Activated CD4-positive, CD25-positive, alpha-beta regulatory T cell treated with anti-CD3 and anti-CD28 coated beads, Interleukin-2, amount 50 U/mL, for 16 hours (primary cell): ENCODE results near the gene ZSCAN9.

Source experiments
- DNase-seq: peaks from one replicate; pipeline ENCODE4 v3.0.0-alpha.2; 2020; ENCODE audit warnings: low read depth, low spot score

The ZSCAN9 gene

DNA sequence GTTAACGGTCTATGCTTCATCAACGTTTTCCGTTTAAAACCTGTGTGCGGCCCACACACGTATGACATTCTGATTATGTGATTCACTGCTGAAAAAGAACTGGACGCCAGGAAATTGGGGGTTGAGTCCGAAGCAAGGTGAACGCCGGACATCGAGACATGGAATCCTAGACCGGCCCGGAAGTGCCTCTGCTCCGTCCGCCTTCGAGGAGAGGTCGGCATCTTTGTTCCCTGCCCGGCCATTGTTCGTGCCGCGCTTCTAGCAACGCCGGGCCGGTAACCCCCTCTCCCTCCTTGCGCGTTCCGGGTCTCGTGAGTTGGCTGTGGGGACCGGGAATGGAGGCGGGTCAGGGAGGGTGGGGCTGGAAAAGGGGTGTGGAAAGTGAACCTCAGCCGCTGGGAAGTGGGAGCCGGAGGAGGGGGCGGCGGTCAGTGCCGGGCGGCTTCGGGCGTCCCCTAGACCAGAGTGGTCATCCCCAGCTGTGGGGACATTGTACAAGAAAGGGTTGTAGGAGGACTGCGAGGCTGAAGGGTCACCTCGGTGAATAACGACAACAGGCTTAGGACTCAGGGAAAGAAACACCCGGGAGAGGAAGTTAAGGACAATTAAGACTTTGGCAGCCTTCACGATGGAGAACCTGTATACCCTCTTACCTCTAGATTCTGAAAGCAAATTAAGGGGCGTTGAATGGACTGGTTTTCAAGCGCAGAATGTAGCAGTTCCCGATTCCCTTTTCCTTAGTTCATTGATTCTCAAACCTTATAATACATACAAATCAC lies at the start of gene ZSCAN9:
Gene ZSCAN9 (plus strand): TSS at position 220 of the 779 bp plus-strand sequence. CDS start 1,810 bp downstream, outside the sequence.
- no peak for DNase-seq

DNA sequence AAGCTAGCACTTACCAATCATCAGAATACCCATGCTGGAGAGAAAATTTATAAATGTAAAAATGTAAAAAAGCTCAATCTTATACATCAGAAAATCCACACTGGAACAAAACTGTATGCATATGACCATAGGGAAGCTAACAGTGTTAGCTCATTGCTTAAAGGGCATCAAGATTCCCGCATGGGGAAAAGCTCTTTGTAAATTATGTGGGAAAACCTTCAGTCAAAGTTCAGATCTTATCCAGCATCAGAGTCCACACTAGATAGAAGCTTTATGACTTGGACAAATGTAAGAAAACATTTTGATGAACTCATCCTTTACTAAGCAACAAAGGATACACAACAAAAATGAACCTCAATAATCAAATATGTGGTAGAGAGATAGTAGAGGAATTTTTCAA lies 48.7 kb upstream of the ZSCAN9 start:
- no peak for DNase-seq

DNA sequence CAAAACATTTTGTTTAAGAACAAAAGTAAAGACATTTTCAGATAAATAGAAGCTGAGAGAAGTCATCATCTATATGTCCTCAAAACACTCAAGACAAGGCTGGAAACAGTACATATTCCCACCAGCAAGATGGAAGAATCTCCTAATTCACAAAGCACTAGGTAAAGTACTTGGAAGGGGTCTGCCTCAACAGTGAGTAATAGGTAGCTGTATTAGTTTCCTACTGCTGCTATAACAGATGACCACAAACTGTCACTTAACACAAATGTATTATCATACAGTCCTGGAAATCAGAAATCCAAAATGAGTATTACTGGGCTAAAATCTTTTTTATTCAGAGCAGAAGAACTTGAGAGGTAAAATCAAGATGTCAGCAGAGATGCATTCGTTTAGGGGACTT lies 42.8 kb upstream of the ZSCAN9 start:
- no peak for DNase-seq

DNA sequence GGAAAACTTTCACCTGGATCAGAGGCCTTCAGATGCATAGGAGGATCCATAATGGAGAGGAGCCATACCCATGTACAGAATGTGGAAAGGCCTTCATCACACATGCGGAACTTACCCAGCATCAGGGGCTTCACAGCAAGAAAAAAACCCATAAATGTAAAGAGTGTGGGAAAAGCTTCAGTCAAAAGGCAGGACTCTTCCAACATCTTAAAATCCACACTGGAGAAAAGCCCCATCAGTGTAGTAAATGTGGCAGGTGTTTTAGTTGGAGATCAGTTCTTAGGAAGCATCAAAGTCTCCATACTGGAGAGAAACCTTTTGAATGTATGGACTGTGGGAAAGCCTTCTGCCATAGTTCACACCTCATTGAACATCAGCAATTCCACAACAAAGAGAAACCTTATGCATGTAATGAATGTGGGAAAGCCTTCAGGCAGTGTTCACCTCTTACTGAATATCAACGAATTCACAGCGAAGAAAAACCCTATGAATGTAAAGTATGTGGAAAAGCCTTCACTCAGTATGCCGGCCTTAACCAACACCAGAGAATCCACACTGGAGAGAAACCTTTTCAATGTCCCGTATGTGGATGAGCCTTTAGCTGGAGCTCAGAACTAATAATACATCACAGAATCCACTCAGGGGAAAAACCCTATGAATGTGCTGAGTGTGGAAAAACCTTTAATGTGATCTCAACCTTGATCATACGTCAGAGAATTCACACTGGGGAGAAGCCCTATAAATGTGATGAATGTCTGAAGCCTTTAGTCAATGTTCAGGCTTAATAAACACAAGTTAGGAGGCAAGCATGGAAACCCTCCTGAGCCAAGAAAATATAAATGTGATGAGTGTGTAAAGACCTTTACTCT lies 36.7 kb upstream of the ZSCAN9 start:
- no peak for DNase-seq

DNA sequence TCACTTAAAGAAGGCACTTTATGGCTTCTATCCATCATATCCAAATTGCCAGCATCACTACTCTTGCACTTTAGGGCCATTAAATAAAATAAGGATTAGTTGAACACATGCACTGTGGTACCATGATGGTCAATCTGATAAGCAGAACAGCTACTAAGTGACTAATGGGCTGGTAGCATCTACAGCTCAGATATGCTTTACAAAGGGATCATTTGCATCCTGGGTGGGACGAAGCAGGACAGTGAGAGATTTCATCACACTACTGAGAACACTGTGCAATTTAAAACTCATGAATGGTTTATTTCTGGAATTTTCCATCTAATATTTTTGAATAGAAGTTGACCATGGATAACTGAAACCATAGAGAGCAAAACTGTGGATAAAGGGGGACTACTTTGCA lies 25.1 kb upstream of the ZSCAN9 start:
- DNase-seq: no peak

DNA sequence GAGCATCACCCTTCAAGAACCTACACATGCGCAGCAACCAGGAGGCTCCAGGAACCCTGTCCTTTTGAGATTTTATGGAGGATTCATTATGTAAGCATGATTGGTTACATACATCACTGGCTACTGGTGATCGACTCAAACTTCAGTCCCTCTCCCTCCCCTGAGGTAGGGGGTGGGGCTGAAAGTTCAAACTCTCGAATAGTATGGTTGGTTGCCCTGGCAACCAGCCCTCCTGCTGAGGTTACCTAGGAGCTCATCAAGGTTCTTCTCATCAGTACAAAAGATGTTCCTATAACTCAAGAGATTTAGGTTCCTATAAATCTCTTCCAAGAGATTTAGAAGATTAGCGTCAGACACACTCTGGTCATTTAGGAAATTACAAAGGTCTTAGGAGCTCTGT lies 21.9 kb upstream of the ZSCAN9 start:
- DNase-seq: no peak

DNA sequence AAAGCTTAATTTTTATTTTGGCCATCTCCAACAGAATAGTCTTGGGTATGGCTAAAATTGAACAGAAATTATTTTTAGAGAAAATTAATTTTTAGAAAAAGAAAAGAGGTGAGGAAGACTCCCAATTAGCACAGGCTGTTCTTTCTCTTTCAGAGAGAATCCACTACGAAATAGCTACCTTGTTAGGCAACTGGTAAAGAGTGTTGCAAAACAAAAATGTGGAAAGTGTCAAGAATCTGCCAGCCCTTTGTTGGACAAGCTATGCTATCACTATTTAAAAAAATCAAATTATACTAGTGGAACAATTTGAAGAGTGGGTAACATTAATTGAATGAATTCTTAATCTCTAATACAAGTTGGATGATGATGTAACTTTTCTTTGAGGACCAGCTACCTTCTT lies 19.2 kb upstream of the ZSCAN9 start:
- no peak for DNase-seq

DNA sequence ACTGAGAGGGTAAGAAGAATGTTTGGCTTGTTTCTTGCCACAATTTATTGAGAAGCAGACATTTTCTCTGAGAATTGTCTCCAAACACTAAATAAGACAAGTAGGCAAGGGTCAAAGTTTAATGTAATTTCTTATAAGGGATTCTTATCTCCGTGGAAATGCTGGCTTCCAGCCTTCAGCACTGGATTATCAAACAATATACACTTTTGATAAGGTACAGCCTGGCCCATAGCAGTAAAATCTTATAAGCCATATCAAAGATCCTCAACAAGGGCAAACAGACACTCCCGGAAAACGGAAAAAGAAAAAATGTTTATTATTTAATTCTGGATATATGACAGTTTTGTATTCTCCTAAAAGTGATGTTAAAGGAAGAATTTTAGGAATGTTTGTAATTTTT lies 18.5 kb upstream of the ZSCAN9 start:
- no peak for DNase-seq

DNA sequence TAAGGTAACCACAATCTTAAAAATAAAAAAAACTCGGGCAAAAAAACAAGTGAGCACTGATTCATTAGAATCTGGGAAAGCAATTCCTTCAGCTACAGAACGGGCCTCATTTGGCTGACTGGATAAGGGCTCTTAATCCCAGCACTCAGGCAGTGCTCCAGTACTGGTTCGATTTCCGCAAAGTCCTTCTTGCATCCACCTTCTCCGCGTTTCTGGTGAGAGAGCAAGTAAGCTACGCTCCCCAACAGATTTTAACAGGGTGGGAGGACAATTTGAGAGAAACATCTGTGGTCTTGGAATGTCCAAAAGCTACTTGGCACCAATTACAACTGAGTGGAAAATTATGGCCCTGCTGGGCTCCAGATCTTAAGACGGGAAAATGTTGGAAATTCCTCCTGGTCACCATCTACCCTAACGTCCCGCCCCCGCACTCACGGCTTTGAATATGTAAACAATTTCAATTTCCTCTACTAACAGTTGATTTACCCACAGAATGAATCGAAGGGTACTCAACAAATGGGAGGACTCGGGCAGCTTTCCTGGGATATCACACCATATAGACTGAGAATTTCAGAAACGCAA lies 18.1 kb upstream of the ZSCAN9 start:
- no peak for DNase-seq

DNA sequence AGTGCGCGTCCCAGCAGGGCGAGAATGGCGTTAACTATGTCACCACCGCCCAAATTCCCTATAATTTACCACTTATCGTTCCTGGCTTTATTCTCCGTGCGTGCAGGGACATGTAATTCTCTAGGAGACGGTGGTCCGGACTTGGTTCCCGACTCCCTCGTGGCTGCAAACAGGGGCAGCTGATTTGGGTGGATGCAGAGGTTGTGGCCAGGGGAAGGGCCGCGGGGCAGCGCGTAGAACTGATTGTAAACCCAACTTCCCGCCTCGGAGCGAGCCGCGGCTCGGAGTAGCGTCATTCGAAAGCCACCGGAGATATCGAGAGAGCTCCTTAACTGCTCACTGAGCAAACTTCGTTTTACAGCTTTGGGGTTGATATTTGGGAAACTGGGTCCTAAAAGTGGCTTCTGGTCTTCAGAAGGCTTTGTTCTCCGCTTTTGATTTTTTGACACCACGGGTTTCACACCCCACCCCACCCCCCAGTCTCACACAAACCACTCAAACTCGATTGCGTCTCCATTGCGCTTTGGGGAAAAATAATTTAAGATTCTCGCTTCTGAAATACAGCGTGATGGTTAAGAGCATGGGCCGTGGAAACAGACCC lies 17.5 kb upstream of the ZSCAN9 start:
- DNase-seq: no peak

DNA sequence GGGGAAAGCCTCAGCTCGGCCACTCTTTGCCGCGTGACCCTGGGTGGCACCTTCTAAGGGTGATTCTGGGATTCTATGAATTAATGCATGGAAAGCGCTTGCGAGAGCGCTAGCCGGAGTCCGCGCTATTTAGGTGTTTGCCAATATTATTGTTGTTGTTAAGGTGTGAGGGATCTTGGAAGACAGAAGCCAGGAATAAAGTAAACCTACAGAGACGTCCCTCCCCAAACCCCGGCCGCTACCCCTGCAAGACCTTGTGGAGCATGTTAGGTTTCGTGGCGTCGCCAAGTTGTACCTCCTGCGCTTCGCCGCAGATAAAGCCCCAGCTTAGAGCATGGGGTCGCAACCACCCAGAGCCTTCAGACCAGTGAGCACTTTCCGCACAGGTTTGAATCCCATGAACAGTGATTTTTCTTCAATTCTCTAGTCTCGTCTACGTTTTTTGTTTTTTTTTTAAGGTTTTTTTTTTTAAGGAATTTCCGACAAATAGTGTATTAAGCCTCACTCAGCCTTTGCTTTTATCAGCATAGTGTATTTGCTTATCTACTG lies 16.9 kb upstream of the ZSCAN9 start:
- DNase-seq: no peak

DNA sequence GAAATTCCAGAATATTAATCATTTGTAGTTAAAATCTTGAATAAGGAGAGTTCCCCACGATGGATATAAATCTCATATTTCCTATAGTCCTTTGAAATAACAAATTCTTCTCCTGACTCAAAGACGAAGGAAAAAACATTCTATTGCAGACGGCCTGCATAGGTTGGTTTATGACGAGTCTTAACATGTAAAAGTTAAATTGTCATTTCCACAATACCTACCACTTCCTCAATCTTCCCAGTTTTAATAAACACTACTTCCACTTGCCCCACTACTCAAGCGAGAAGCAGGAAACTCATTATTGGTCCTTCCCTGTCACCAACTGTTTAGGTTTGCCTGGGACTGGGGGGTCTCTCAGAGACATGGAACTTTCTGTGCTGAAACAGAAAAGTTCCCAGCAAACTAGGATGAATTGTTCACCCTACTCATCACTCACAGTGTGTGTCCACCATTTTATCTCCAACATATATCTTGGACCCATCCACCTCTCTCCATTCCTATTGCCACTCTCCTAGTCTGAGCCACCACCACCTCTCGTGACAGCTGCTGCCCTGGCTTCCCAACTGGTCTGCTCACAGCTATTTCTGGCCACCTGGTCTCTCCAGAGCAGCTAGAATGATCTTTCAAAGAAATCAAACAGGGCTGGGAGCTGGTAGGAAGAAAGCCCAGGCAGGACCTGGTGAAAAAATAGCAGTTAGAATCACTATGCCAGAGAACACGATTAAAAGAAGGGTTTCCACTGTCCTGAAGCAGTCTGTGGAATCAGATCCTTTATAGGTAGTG lies 15.1 kb upstream of the ZSCAN9 start:
- DNase-seq: no peak

DNA sequence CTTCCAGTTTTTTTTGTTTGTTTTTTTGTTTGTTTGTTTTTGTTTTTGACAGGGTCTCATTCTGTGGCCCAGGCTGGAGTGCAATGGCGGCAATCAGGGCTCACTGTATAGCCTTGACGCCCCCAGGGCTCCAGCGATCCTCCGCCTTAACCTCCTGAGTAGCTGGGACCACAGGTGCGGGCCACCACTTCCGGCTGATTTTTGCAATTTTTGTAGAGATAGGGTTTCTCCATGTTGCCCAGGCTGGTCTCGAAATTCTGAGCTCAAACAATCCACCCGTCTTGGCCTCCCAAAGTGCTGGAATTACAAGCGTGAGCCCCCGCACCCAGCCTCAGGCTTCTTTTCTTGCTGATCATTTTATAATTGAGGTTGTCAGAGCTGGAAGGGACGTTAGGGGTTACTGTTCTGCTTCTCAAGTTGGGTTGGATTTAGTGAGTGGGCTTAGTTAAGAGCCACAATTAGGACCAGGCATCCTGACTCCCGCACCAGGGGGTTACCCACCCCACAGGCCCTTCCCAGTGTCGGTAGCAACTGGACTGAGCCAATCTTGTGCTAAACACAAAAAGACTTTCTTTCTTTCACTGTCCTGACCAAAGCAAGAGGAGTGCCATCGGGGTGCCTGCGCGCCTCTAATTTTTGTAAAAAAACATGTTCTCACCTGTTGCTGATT lies 13.1 kb upstream of the ZSCAN9 start:
- no peak for DNase-seq

DNA sequence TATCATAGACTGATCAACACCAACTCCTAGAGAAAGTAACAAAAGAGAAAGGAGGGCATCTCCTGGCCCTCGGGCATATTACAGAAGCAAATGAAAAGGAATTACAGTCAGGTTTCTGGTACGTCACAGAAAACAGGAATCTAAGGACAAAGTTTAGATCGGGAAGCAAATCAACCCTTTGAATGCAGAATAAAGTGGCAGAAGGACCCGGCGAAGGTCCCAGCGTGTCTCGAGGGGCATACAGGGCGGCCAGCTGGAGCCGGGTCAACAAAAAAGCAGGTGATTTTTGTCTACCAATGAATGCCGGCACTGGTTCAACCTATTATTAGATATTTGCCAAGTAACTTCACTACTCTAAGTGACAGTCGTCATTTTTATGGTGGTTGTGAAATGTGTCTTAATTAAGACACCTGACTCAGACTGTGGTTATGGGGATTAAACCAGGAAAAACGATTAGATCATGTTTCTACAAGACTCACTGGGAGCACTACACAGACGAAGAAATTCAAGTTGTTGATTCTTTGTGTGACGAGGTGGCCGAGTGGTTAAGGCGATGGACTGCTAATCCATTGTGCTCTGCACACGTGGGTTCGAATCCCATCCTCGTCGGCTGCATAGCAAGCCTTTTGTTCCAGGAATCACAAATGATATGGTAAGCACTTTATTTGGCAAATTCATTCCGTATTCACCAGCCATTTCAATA lies 12.4 kb upstream of the ZSCAN9 start:
- DNase-seq: no peak

DNA sequence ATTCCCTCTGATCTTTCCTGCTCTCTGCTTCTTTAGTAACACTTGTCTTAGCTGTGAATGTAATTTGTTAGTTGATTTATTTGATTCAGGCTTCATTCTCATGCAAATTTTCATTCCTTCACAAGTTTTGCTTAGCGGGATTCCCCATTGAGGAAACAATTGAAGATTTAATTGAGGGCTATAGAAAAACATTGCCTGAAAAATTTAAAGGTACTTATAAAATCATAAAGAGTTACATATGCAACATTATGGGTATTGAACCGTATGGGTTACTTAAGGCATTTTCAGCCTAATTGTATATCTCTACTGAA lies 11.9 kb upstream of the ZSCAN9 start:
- no peak for DNase-seq

DNA sequence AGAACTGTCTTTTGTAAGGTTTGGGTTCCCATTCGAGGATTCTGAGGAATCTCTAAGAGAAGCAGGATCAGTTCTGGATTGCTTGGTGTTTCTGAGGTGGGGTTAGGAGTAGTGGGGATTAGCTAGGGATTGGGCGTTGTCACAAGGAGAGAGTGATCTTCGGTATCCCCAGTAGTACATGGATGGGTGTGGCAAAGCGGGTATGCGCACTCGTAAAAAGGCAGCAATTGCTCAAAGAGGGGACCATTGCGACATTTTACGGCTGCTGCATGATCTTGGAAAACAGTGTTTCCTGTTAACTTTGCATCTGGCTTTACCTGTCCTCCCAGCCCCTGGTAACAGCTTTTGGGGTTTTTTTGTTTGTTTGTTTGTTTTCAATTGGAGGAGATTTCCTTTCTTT lies 9.7 kb upstream of the ZSCAN9 start:
- no peak for DNase-seq

DNA sequence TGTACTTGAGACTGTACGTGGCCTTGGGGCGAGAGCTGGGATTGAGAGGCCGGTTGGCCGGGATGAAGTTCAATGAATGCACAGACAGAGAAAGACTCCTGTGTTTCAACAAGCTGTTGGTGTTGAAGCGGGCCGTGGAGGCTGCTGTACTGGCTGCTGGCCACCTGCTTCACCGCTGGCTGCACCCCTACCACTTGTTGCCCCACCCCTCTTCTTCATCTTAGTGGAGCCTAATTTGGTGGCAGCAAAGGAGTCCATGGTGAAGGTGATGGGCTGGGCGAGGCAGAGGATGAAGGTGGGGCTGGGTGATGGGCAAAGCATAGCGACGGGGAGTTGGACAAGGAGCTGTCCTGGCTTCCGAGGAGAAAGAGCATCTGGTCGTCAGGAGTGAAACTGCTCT lies 7.2 kb upstream of the ZSCAN9 start:
- DNase-seq: no peak

DNA sequence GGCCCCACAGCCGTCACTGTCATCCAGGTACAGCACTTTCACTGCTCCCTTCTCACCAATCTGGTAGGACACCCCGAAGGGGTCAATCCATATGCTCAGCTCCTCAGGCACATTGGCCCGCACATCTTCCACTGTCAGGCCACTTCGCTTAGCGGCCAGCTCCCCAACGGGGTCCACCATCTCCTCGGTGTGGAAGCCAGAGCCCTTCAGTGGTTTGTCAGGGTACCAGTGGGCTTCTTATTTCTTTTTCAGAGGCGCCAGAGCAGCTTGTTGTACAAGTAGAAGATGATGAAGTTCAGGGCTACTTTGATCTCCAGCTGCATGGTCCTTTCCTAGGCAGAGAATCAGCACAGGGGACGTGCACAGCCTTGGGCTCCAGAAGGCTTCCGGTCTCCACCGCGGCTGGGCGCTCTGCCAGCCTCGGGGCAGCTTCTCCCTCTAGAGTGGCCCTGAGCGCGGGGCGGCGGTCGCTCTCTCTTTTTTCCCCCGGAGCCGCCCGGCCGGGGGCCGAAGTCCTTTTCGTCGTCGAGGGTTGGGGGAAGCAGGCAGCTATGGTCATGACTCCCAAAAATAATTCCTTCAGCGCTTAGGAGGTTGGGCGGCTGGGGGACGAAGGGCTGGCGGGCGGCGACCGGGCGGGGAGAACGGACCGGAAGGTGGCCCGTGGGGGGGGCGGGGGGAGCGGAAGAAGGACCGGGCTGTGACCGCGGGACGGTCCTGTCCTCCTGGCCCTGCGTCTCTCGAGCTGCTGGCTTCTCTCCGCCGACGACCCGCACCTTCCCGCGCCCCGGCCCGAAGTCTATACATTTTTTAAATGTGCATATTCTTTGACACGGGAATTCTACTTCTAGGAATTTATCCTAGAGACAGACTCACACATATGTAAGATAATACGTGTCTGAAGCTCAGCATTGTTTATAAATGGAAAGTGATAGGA lies 6.5 kb upstream of the ZSCAN9 start:
- DNase-seq: no peak
